Prostate gland (tissue), 2 donors: ENCODE results near the gene SYNE1. TPM values are rescaled to one million over a fixed set of nuclear protein-coding genes. Genes with fewer than 3 reads are reported as not detected.
A peak's percentile ranks its signal among the peaks of the same experiment; 100 is the strongest.
"Not testable (repeated sequence)": the region's sequence is repeated elsewhere in the genome, so short reads cannot be mapped to it uniquely, and the experiment has no call there.

Source experiments
- DNase-seq: peaks from one replicate; pipeline ENCODE4 v3.0.0-alpha.2; 2019; ENCODE audit warnings: low spot score
- H3K27ac ChIP-seq, 2 donors: fragments of 200-600 bp; sonication (generic); 2 replicates each; pipeline ENCODE4 v1.5.1; 2017 to 2019
- H3K27me3 ChIP-seq: fragments of 200-600 bp; sonication (generic); replicated peaks from 2 replicates; pipeline ENCODE4 v1.5.1; 2019; ENCODE audit not compliant: insufficient read depth
- H3K36me3 ChIP-seq, 2 donors: fragments of 200-600 bp; sonication (generic); 1 replicate in 1 of 2; 2 replicates in 1 of 2; pipeline versions ENCODE4 v1.5.1 to v1.8.1; 2017 to 2019
- H3K4me1 ChIP-seq: fragments of 200-600 bp; sonication (generic); replicated peaks from 2 replicates; pipeline ENCODE4 v1.5.1; 2019
- H3K4me3 ChIP-seq, 2 donors: fragments of 200-600 bp; sonication (generic); 2 replicates each; pipeline ENCODE4 v1.5.1; 2017 to 2019
- H3K9me3 ChIP-seq: fragments of 200-600 bp; sonication (generic); 2 replicates; pipeline ENCODE4 v1.5.1; 2017
- POLR2A ChIP-seq: fragments of 450-650 bp; IDR thresholded peaks from one replicate; pipeline ENCODE4 v1.6.1; 2016; ENCODE audit warnings: antibody characterized with exemption, mild to moderate bottlenecking
- POLR2AphosphoS5 ChIP-seq: sonication (generic); formaldehyde crosslinking; IDR thresholded peaks from one replicate; pipeline ENCODE4 v1.6.1; 2017; ENCODE audit warnings: antibody characterized with exemption
- WGBS: methylation state at CpG from one replicate; pipeline ENCODE4 v1.1.5; 2018; 5-methylcytosine and 5-hydroxymethylcytosine counted together
- intact Hi-C: fragments of 100-400 bp; cut with DNase I; formaldehyde crosslinking; loops from one replicate; pipeline ENCODE4 v1.14.2; 2022
- total RNA-seq, 2 donors: library from RNA; depleted of rRNA; stranded (reverse); fragments of >200 nt; gene quantifications; one replicate each; pipeline ENCODE4 v1.1.0, GENCODE V29; 2016
- TF ChIP-seq, protein P1 (sequence below), 4 experiments: fragments of 200-600 bp in 2 of 4; fragments of 450-650 bp in 2 of 4; sonication (generic) in 2 of 4; IDR thresholded peaks; 1 replicate in 3 of 4; 2 replicates in 1 of 4; pipeline ENCODE4 v1.5.1; 2016 to 2019; ENCODE audit warnings: antibody characterized with exemption in 4 of 4, mild to moderate bottlenecking in 2 of 4, moderate library complexity in 2 of 4

SYNE1 gene
- 100 to 1,000 TPM in 1 of 2 donors, 10 to 100 TPM in 1; 36.5 to 154 TPM for total RNA-seq

GRCh38 chr6:152637296-152638047 is at the start of gene SYNE1:
Gene SYNE1, minus strand, starts transcription at chr6:152637362. Its CDS starts 9,031 bp downstream, at chr6:152628331.
- WGBS = 22% methylated on average over 16 of the region's 16 CpGs
- Histone ChIP-seq H3K27ac (peak within 1 kb of the TSS; percentile 52 to 60), H3K9me3 (no peaks in the 10 kb centered on the region), H3K27me3 (no peaks in the 10 kb centered on the region), H3K36me3 (no peaks in the 10 kb centered on the region), H3K4me3 (peak within 1 kb of the TSS; percentile 44), H3K4me1 (no peaks in the 10 kb centered on the region)
- no peak for TF ChIP-seq POLR2A
- intact Hi-C loops = no loop called here
- no peak for DNase-seq

- H3K27me3 ChIP-seq = no peaks in the 10 kb centered on the region
- 92% methylated on average over 12 of the region's 12 CpGs for WGBS
- H3K9me3 ChIP-seq = no peaks in the 10 kb centered on the region
- intact Hi-C loops = no loop called here
- no peak overlapping the region for H3K4me3 ChIP-seq
- TF ChIP-seq POLR2A (no peak), POLR2AphosphoS5 (no peak)
- TF ChIP-seq, protein P1, sequence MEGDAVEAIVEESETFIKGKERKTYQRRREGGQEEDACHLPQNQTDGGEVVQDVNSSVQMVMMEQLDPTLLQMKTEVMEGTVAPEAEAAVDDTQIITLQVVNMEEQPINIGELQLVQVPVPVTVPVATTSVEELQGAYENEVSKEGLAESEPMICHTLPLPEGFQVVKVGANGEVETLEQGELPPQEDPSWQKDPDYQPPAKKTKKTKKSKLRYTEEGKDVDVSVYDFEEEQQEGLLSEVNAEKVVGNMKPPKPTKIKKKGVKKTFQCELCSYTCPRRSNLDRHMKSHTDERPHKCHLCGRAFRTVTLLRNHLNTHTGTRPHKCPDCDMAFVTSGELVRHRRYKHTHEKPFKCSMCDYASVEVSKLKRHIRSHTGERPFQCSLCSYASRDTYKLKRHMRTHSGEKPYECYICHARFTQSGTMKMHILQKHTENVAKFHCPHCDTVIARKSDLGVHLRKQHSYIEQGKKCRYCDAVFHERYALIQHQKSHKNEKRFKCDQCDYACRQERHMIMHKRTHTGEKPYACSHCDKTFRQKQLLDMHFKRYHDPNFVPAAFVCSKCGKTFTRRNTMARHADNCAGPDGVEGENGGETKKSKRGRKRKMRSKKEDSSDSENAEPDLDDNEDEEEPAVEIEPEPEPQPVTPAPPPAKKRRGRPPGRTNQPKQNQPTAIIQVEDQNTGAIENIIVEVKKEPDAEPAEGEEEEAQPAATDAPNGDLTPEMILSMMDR (IDR thresholded peaks at IDR 0.05) = no peak
- H3K36me3 ChIP-seq = no peaks in the 10 kb centered on the region
- no peak overlapping the region for H3K27ac ChIP-seq
- no peaks in the 10 kb centered on the region for H3K4me1 ChIP-seq
- no peak for DNase-seq
Observed at GRCh38 chr6:152685819-152686218, 48.7 kb upstream of the SYNE1 start.

DNA sequence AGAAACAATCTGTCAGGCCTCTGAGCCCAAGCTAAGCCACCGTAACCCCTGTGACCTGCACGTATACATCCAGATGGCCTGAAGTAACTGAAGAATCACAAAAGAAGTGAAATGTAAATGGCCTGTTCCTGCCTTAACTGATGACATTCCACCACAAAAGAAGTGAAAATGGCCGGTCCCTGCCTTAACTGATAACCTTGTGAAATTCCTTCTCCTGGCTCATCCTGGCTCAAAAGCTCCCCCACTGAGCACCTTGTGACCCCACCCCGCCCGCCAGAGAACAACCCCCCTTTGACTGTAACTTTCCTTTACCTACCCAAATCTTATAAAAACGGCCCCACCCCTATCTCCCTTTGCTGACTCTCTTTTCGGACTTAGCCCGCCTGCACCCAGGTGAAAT is 45.8 kb upstream of the SYNE1 start:
- intact Hi-C loops, H3K4me3 ChIP-seq, DNase-seq, H3K27me3 ChIP-seq, H3K4me1 ChIP-seq, H3K27ac ChIP-seq, H3K9me3 ChIP-seq, H3K36me3 ChIP-seq: not testable (repeated sequence)
- 49% methylated on average over 8 of the region's 8 CpGs for WGBS

GRCh38 chr6:152682141-152682540 is 45.0 kb upstream of the SYNE1 start:
- intact Hi-C loops = no loop called here
- 45% methylated on average over 8 of the region's 8 CpGs for WGBS
- Histone ChIP-seq H3K27me3 (no peaks in the 10 kb centered on the region), H3K4me3 (no peak overlapping the region), H3K9me3 (no peaks in the 10 kb centered on the region), H3K27ac (no peak overlapping the region), H3K36me3 (no peaks in the 10 kb centered on the region), H3K4me1 (no peaks in the 10 kb centered on the region)
- DNase-seq = no peak
- TF ChIP-seq POLR2AphosphoS5 (no peak), POLR2A (no peak)

GRCh38 chr6:152680879-152681517 is 43.8 kb upstream of the SYNE1 start:
- WGBS = 24% methylated on average over 3 of the region's 3 CpGs
- DNase-seq = no peak
- Histone ChIP-seq H3K4me1 (no peaks in the 10 kb centered on the region), H3K9me3 (no peaks in the 10 kb centered on the region), H3K27me3 (no peaks in the 10 kb centered on the region), H3K4me3 (no peak overlapping the region), H3K36me3 (no peaks in the 10 kb centered on the region), H3K27ac (no peak overlapping the region)
- TF ChIP-seq, protein P1 (IDR thresholded peaks at IDR 0.05) = no peak
- TF ChIP-seq POLR2AphosphoS5 (no peak), POLR2A (no peak)
- intact Hi-C loops = no loop called here

- intact Hi-C loops = no loop called here
Observed at GRCh38 chr6:152680151-152680550, 43.0 kb upstream of the SYNE1 start.

More at GRCh38 chr6:152680151-152680550, 43.0 kb upstream of the SYNE1 start:
- TF ChIP-seq POLR2AphosphoS5 (no peak), POLR2A (no peak)
- TF ChIP-seq, protein P1 (IDR thresholded peaks at IDR 0.05) = no peak
- H3K27me3 ChIP-seq = no peaks in the 10 kb centered on the region
- no peaks in the 10 kb centered on the region for H3K4me1 ChIP-seq
- H3K36me3 ChIP-seq = no peaks in the 10 kb centered on the region
- H3K27ac ChIP-seq = no peak overlapping the region
- 96% methylated on average over 1 of the region's 1 CpG for WGBS
- DNase-seq = no peak
- H3K4me3 ChIP-seq = no peak overlapping the region
- no peaks in the 10 kb centered on the region for H3K9me3 ChIP-seq
